IMR-90 (cell line): ENCODE measurements around the gene SLC2A6. TPM values are rescaled to one million over a fixed set of nuclear protein-coding genes. Genes with fewer than 3 reads are reported as not detected.

ENCODE experiments used
- ATAC-seq: fragments of 200-7000 bp; cut with Tn5 transposase; 2 replicates; pipeline ENCODE4 v1.9.1; 2020; ENCODE audit warnings: low read depth, mild to moderate bottlenecking, moderate library complexity
- BruUV-seq: library from RNA; stranded (reverse); fragments of 400-500 nt; replicated peaks from 2 replicates; lab custom pipeline; 2021; lab: Mats Ljungman, UMichigan
- CTCF ChIA-PET: fragments of 300-600 bp; formaldehyde crosslinking; extraction: SDS; loops from one replicate; lab custom pipeline; 2021; ENCODE audit warnings: antibody characterized with exemption; lab: Yijun Ruan, JAX
- POLR2A ChIA-PET: fragments of 300-600 bp; sonication (Branson Sonifier 250); formaldehyde crosslinking; loops from one replicate; lab custom pipeline; 2022; ENCODE audit warnings: antibody characterized with exemption; ENCODE audit not compliant: unreplicated experiment; lab: Charles Lee
- DNase-seq: peaks from one replicate; pipeline ENCODE4 v3.0.0; 2013
- H2AFZ ChIP-seq: replicated peaks from 2 replicates; pipeline ENCODE3; 2013; ENCODE audit warnings: low read length, mild to moderate bottlenecking; ENCODE audit not compliant: poor library complexity
- H2AK5ac ChIP-seq: 2 replicates; pipeline ENCODE4 v1.6.1; 2013; ENCODE audit warnings: low read depth, low read length, inconsistent platforms
- H2AK9ac ChIP-seq: replicated peaks from 2 replicates; pipeline ENCODE3; 2013; ENCODE audit warnings: mild to moderate bottlenecking, low read depth, low read length, moderate library complexity; ENCODE audit not compliant: poor library complexity
- H2BK120ac ChIP-seq: 2 replicates; pipeline ENCODE4 v1.6.1; 2013; ENCODE audit warnings: low read depth, low read length, inconsistent platforms
- H2BK15ac ChIP-seq: 3 replicates; pipeline ENCODE4 v1.6.1; 2013; ENCODE audit warnings: low read depth, low read length, inconsistent platforms
- H2BK20ac ChIP-seq: 2 replicates; pipeline ENCODE4 v1.6.1; 2013; ENCODE audit warnings: low read depth, mild to moderate bottlenecking, inconsistent platforms, low read length, moderate library complexity
- H2BK5ac ChIP-seq: 2 replicates; pipeline ENCODE4 v1.6.1; 2013; ENCODE audit warnings: mild to moderate bottlenecking, low read depth, low read length, inconsistent platforms; ENCODE audit not compliant: poor library complexity, severe bottlenecking
- H3K14ac ChIP-seq: replicated peaks from 2 replicates; pipeline ENCODE4 v1.6.1; 2013; ENCODE audit warnings: low read depth, low read length, inconsistent platforms
- H3K18ac ChIP-seq: 2 replicates; pipeline ENCODE4 v1.6.1; 2013; ENCODE audit warnings: low read depth, low read length, control low read depth
- H3K23ac ChIP-seq: 2 replicates; pipeline ENCODE4 v1.6.1; 2013; ENCODE audit warnings: low read depth, low read length, inconsistent platforms
- H3K27ac ChIP-seq: 2 replicates; pipeline ENCODE4 v1.5.1; 2013; ENCODE audit warnings: mild to moderate bottlenecking, control low read depth, low read length; ENCODE audit not compliant: insufficient read depth
- H3K27me3 ChIP-seq: 2 replicates; pipeline ENCODE4 v1.6.1; 2013; ENCODE audit warnings: low read length; ENCODE audit not compliant: control insufficient read depth, insufficient read depth
- H3K36me3 ChIP-seq: 2 replicates; pipeline ENCODE4 v1.6.1; 2013; ENCODE audit warnings: low read length, mixed read lengths; ENCODE audit not compliant: control insufficient read depth, insufficient read depth
- H3K4ac ChIP-seq: 2 replicates; pipeline ENCODE4 v1.6.1; 2013; ENCODE audit warnings: low read depth, low read length, inconsistent platforms
- H3K4me1 ChIP-seq: 2 replicates; pipeline ENCODE4 v1.6.1; 2013; ENCODE audit warnings: low read length, mixed read lengths; ENCODE audit not compliant: control insufficient read depth, insufficient read depth
- H3K4me2 ChIP-seq: 2 replicates; pipeline ENCODE4 v1.6.1; 2013; ENCODE audit warnings: low read depth, mild to moderate bottlenecking, control low read depth, low read length, moderate library complexity
- H3K4me3 ChIP-seq: 2 replicates; pipeline ENCODE4 v1.5.1; 2013; ENCODE audit warnings: low read depth, mild to moderate bottlenecking, control low read depth, low read length, moderate library complexity; ENCODE audit not compliant: insufficient read depth
- H3K56ac ChIP-seq: 2 replicates; pipeline ENCODE4 v1.6.1; 2013; ENCODE audit warnings: low read length, inconsistent platforms; ENCODE audit not compliant: insufficient read depth; ENCODE audit errors: extremely low read depth
- H3K79me1 ChIP-seq, 2 experiments: 2 replicates each; pipeline ENCODE4 v1.6.1; 2013; ENCODE audit warnings: low read length in 2 of 2, inconsistent platforms in 1 of 2, low read depth in 1 of 2
- H3K9ac ChIP-seq: 2 replicates; pipeline ENCODE4 v1.6.1; 2013; ENCODE audit warnings: low read depth, low read length, control low read depth
- H3K9me1 ChIP-seq: 2 replicates; pipeline ENCODE4 v1.6.1; 2013; ENCODE audit warnings: low read length, inconsistent platforms; ENCODE audit not compliant: insufficient read depth
- H3K9me3 ChIP-seq: 2 replicates; pipeline ENCODE4 v1.6.1; 2013; ENCODE audit warnings: low read length; ENCODE audit not compliant: control insufficient read depth, insufficient read depth
- H4K20me1 ChIP-seq: 2 replicates; pipeline ENCODE4 v1.6.1; 2013; ENCODE audit warnings: low read length, inconsistent platforms; ENCODE audit not compliant: insufficient read depth
- H4K5ac ChIP-seq: 2 replicates; pipeline ENCODE4 v1.6.1; 2013; ENCODE audit warnings: mild to moderate bottlenecking, low read depth, low read length, control low read depth
- H4K8ac ChIP-seq, 2 experiments: 2 replicates each; pipeline ENCODE4 v1.6.1; 2013; ENCODE audit warnings: low read depth in 2 of 2, low read length in 2 of 2, control low read depth in 1 of 2, inconsistent platforms in 1 of 2
- H4K91ac ChIP-seq: 2 replicates; pipeline ENCODE4 v1.6.1; 2013; ENCODE audit warnings: low read depth, low read length, inconsistent platforms; ENCODE audit not compliant: insufficient read depth
- BHLHE40 ChIP-seq: fragments of 150-350 bp; IDR thresholded peaks from 2 replicates; pipeline ENCODE4 v1.6.1; 2016; ENCODE audit warnings: mild to moderate bottlenecking, low read depth, low read length
- CHD1 ChIP-seq: IDR thresholded peaks from 2 replicates; pipeline ENCODE4 v1.6.1; 2012; ENCODE audit warnings: low read depth, low read length, improper control_type of control experiment
- ELK1 ChIP-seq: fragments of 150-350 bp; IDR thresholded peaks from 2 replicates; pipeline ENCODE4 v1.6.1; 2016; ENCODE audit warnings: low read depth, mild to moderate bottlenecking, low read length, moderate library complexity, borderline replicate concordance
- MAZ ChIP-seq: IDR thresholded peaks from 2 replicates; pipeline ENCODE4 v1.6.1; 2012; ENCODE audit warnings: low read depth, mild to moderate bottlenecking, low read length, improper control_type of control experiment, moderate library complexity, borderline replicate concordance
- MXI1 ChIP-seq: IDR thresholded peaks from 2 replicates; pipeline ENCODE4 v1.6.1; 2012; ENCODE audit warnings: low read depth, mild to moderate bottlenecking, low read length, moderate library complexity, borderline replicate concordance
- POLR2A ChIP-seq: IDR thresholded peaks from 2 replicates; pipeline ENCODE4 v1.6.1; 2012; ENCODE audit warnings: mild to moderate bottlenecking, low read depth, low read length
- RAD21 ChIP-seq: IDR thresholded peaks from 2 replicates; pipeline ENCODE4 v1.6.1; 2012; ENCODE audit warnings: low read length, improper control_type of control experiment
- RCOR1 ChIP-seq: IDR thresholded peaks from 2 replicates; pipeline ENCODE4 v1.6.1; 2012; ENCODE audit warnings: mild to moderate bottlenecking, low read length, improper control_type of control experiment; ENCODE audit not compliant: insufficient replicate concordance
- SMC3 ChIP-seq: fragments of 150-350 bp; IDR thresholded peaks from 2 replicates; pipeline ENCODE4 v1.6.1; 2016; ENCODE audit warnings: low read depth, mild to moderate bottlenecking, antibody characterized with exemption, low read length, moderate library complexity
- WGBS, 2 experiments: methylation state at CpG; one replicate each; pipeline versions ENCODE4 v1.1.5 to v1.1.7; 2013; ENCODE audit warnings: missing lambda C conversion rate in 2 of 2; ENCODE audit not compliant: insufficient read length in 1 of 2; ENCODE audit errors: extremely low coverage in 2 of 2; 5-methylcytosine and 5-hydroxymethylcytosine counted together
- dilution Hi-C: fragments of 300-500 bp; cut with HindIII; formaldehyde crosslinking; loops from one replicate; pipeline ENCODE4 v1.14.3; 2018; ENCODE audit warnings: low sequenced_read_pairs; ENCODE audit not compliant: unreplicated experiment
- in situ Hi-C: fragments of 300-500 bp; cut with MboI; formaldehyde crosslinking; loops from 3 replicates; pipeline ENCODE4 v1.14.3; 2019; ENCODE audit warnings: low sequenced_read_pairs, inconsistent platforms, mixed read lengths
- intact Hi-C: fragments of 100-400 bp; cut with micrococcal nuclease; formaldehyde crosslinking; loops from 2 replicates; pipeline ENCODE4 v1.10.0; 2022
- polyA plus RNA-seq, 3 experiments: library from polyadenylated mRNA; depleted of rRNA; stranded (reverse); fragments of >200 nt; gene quantifications; 2 replicates each; pipeline ENCODE4 v1.2.3, GENCODE V29; 2012; ENCODE audit warnings: low replicate concordance in 1 of 3
- total RNA-seq: library from RNA; depleted of rRNA; stranded (reverse); fragments of >200 nt; gene quantifications from 2 replicates; pipeline ENCODE4 v1.2.3, GENCODE V29; 2012
- TF ChIP-seq, protein P1 (sequence below): conservative IDR thresholded peaks from 2 replicates; pipeline ENCODE4 v1.5.1; 2012; ENCODE audit warnings: mild to moderate bottlenecking, low read depth, low read length, improper control_type of control experiment
- TF ChIP-seq, protein P2 (sequence below): fragments of 150-350 bp; IDR thresholded peaks from 2 replicates; pipeline ENCODE4 v1.6.1; 2017; ENCODE audit warnings: mild to moderate bottlenecking, antibody characterized with exemption, low read length, low read depth

SLC2A6 gene
- total and polyA plus RNA-seq, 2 of the 4 experiments (the other 2 are of a cell fraction) = 2.9 to 8.5 TPM

DNA sequence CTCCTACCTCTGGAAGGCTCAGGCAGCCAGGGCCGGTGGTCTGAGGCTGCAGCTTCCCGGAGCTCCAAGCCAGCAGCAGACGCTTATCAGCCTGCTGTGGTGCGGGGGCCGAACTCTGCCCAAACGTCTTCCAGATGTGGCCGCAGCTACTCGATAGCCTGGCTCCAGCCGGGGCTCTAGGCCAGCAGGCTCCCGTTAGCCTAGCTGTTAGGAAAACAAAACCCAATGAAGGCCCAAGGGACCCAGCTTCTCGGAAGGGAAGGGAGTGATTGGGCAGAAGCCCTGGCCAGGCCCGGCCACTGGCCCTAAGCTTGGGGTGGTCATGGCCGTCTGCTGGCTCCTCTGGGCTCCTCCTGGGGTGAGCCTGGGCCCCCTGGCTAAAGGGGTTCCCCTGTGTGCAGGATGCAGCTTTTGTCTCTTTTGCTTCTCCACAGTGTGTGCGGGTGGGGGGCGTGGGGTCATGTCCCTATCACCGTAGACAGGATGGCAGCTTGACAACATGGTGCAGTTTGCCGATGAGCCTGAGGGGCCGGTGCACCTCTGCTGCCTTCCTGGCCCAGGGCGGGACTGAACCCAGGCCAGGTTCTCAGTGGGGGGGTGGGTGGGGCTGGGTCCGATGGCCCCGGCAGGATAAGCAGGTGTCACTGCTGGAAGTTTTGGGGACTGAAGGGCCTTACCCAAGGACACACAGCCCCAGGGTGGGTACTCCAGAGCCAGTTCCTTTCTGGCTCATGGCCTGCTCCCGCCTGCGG is 27.2 kb upstream of the SLC2A6 start (continued):
- no peak for TF ChIP-seq RCOR1

GRCh38 chr9:133505186-133505830 is 26.4 kb upstream of the SLC2A6 start:
- H4K91ac ChIP-seq = no peak overlapping the region
- no peak overlapping the region for H3K27ac ChIP-seq
- CTCF ChIA-PET = no interaction called here
- no peak overlapping the region for H3K14ac ChIP-seq
- no peaks in the 10 kb centered on the region for H3K36me3 ChIP-seq
- no peak overlapping the region for H2AFZ ChIP-seq
- peak overlapping the region; percentile 33 for H2AK9ac ChIP-seq
- no peak for ATAC-seq
- H2BK20ac ChIP-seq = no peak overlapping the region
- H4K20me1 ChIP-seq = no peaks in the 10 kb centered on the region
- no peak overlapping the region for H4K5ac ChIP-seq
- H3K9me1 ChIP-seq = peaks cover 6% of the 10 kb centered on the region; the same call in 1 of the 2 replicates
- WGBS, 2 experiments = 91% methylated on average over 8 of the region's 13 CpGs; no CpG with 5 or more reads in 1 of the 2 experiments
- no peak overlapping the region for H3K23ac ChIP-seq
- no peak overlapping the region for H3K9ac ChIP-seq
- H2BK5ac ChIP-seq = no peak overlapping the region
- no peak overlapping the region for H2BK15ac ChIP-seq
- peaks cover 11% of the 10 kb centered on the region for H3K9me3 ChIP-seq
- H3K79me1 ChIP-seq = no peaks in the 10 kb centered on the region
- H2AK5ac ChIP-seq = no peak overlapping the region
- H3K27me3 ChIP-seq = peaks cover 15% of the 10 kb centered on the region; the same call in 1 of the 2 replicates
- dilution Hi-C loops = no loop called here
- BruUV-seq = no TSS peak
- no peak overlapping the region for H4K8ac ChIP-seq
- H3K4me1 ChIP-seq = peaks cover 10% of the 10 kb centered on the region; the same call in 1 of the 2 replicates
- POLR2A ChIA-PET = no interaction called here
- no peak overlapping the region for H3K4me2 ChIP-seq
- H3K18ac ChIP-seq = no peak overlapping the region
- in situ Hi-C loops = no loop called here
- intact Hi-C loops = no loop called here
- H3K56ac ChIP-seq = no peak overlapping the region
- no peak overlapping the region for H3K4me3 ChIP-seq
- H2BK120ac ChIP-seq = no peak overlapping the region
- no peak overlapping the region for H3K4ac ChIP-seq
- DNase-seq = peak; percentile 36
- TF ChIP-seq ELK1 (no peak), BHLHE40 (no peak), SMC3 (no peak), MXI1 (no peak), RAD21 (no peak), RCOR1 (no peak), MAZ (no peak), POLR2A (no peak), CHD1 (no peak)
- TF ChIP-seq, protein P1, sequence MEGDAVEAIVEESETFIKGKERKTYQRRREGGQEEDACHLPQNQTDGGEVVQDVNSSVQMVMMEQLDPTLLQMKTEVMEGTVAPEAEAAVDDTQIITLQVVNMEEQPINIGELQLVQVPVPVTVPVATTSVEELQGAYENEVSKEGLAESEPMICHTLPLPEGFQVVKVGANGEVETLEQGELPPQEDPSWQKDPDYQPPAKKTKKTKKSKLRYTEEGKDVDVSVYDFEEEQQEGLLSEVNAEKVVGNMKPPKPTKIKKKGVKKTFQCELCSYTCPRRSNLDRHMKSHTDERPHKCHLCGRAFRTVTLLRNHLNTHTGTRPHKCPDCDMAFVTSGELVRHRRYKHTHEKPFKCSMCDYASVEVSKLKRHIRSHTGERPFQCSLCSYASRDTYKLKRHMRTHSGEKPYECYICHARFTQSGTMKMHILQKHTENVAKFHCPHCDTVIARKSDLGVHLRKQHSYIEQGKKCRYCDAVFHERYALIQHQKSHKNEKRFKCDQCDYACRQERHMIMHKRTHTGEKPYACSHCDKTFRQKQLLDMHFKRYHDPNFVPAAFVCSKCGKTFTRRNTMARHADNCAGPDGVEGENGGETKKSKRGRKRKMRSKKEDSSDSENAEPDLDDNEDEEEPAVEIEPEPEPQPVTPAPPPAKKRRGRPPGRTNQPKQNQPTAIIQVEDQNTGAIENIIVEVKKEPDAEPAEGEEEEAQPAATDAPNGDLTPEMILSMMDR = no peak
- TF ChIP-seq, protein P2, sequence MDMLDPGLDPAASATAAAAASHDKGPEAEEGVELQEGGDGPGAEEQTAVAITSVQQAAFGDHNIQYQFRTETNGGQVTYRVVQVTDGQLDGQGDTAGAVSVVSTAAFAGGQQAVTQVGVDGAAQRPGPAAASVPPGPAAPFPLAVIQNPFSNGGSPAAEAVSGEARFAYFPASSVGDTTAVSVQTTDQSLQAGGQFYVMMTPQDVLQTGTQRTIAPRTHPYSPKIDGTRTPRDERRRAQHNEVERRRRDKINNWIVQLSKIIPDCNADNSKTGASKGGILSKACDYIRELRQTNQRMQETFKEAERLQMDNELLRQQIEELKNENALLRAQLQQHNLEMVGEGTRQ = no peak
